NK-92 (cell line): ENCODE measurements around the gene MATR3.
"Not testable (repeated sequence)": the region's sequence is repeated elsewhere in the genome, so short reads cannot be mapped to it uniquely, and the experiment has no call there.

Experiments
- DNase-seq: peaks from one replicate; lab custom pipeline; 2025; ENCODE audit not compliant: unreplicated experiment; lab: John Stamatoyannopoulos, UW

Gene MATR3

GRCh38 chr5:139344177-139344576 is 50.6 kb downstream of the MATR3 start:
- no peak for DNase-seq

GRCh38 chr5:139345442-139345841 is 51.9 kb downstream of the MATR3 start:
- DNase-seq = not testable (repeated sequence)

GRCh38 chr5:139347863-139348262 is 54.3 kb downstream of the MATR3 start:
- DNase-seq = not testable (repeated sequence)

GRCh38 chr5:139354186-139354585 is 60.6 kb downstream of the MATR3 start:
- no peak for DNase-seq

GRCh38 chr5:139355900-139356299 is 62.4 kb downstream of the MATR3 start:
- DNase-seq = not testable (repeated sequence)

GRCh38 chr5:139358064-139358463 is 64.5 kb downstream of the MATR3 start:
- no peak for DNase-seq

- DNase-seq = no peak
Observed at GRCh38 chr5:139360384-139360783, 66.8 kb downstream of the MATR3 start.

- DNase-seq = no peak
Observed at GRCh38 chr5:139361835-139362429, 68.4 kb downstream of the MATR3 start.

GRCh38 chr5:139363937-139364336 is 70.4 kb downstream of the MATR3 start:
- DNase-seq = no peak

GRCh38 chr5:139364466-139364865 is 70.9 kb downstream of the MATR3 start:
- DNase-seq = no peak

- no peak for DNase-seq
Observed at GRCh38 chr5:139368613-139369012, 75.1 kb downstream of the MATR3 start.

GRCh38 chr5:139369181-139369580 is 75.6 kb downstream of the MATR3 start:
- no peak for DNase-seq

- DNase-seq = no peak
Observed at GRCh38 chr5:139371482-139372435, 78.2 kb downstream of the MATR3 start.

- DNase-seq = no peak
Observed at GRCh38 chr5:139374909-139375308, 81.4 kb downstream of the MATR3 start.

GRCh38 chr5:139376364-139376763 is 82.8 kb downstream of the MATR3 start:
- no peak for DNase-seq

- no peak for DNase-seq
Observed at GRCh38 chr5:139377226-139377625, 83.7 kb downstream of the MATR3 start.

GRCh38 chr5:139378101-139378825 is 84.7 kb downstream of the MATR3 start:
- DNase-seq = no peak

GRCh38 chr5:139378941-139379361 is 85.4 kb downstream of the MATR3 start:
- DNase-seq = no peak

- DNase-seq = no peak
Observed at GRCh38 chr5:139379626-139380449, 86.3 kb downstream of the MATR3 start.
